Measurements from ENCODE around the gene BFSP2. TPM values are rescaled to one million over a fixed set of nuclear protein-coding genes. Genes with fewer than 3 reads are reported as not detected.
A peak's percentile ranks its signal among the peaks of the same experiment; 100 is the strongest.

Gene BFSP2
- total RNA-seq, 4 donors from 2014 or later, result not detected

DNA sequence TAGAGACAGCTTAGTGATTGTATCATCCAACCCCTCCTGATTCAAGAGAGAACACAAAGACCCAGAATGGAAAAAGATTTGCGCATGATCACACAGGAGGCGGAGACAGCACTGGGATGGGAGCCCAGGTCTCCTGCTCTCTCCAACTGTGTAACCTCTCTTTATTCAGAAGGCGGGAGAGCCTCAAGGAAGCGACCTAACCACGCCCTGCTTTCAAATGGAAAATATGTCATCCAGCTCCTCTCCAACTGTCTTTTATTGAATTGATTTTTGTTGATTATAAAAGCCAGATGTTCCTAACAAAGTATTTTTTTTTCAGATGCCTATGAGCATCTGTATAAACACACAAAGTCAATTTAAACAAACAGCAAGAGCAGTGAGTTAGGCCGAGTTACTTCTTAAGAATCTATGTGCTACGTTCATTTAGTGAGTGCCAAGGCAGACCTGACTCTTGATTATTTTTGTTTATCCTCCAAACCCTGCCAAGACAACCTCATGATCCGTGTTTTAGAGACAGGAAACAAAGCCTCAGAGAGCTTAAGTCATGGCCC is 74.5 kb downstream of the BFSP2 start:
- H3K4me1 ChIP-seq, result peaks cover 32 to 45% of the 10 kb centered on the region in 2 donors
- no peak overlapping the region for H3K4me3 ChIP-seq (replicated peaks in 1 of 3)
- no peaks in the 10 kb centered on the region for H3K9me3 ChIP-seq
- intact Hi-C loops (cut with DNase I), result no loop called here
- H3K27ac ChIP-seq, result peak overlapping the region; percentile 92 to 99 (median 99)
- TF ChIP-seq POLR2A (IDR thresholded peaks at IDR 0.05), result peak in 1 of 2 donors; percentile 87
- TF ChIP-seq, protein P1, sequence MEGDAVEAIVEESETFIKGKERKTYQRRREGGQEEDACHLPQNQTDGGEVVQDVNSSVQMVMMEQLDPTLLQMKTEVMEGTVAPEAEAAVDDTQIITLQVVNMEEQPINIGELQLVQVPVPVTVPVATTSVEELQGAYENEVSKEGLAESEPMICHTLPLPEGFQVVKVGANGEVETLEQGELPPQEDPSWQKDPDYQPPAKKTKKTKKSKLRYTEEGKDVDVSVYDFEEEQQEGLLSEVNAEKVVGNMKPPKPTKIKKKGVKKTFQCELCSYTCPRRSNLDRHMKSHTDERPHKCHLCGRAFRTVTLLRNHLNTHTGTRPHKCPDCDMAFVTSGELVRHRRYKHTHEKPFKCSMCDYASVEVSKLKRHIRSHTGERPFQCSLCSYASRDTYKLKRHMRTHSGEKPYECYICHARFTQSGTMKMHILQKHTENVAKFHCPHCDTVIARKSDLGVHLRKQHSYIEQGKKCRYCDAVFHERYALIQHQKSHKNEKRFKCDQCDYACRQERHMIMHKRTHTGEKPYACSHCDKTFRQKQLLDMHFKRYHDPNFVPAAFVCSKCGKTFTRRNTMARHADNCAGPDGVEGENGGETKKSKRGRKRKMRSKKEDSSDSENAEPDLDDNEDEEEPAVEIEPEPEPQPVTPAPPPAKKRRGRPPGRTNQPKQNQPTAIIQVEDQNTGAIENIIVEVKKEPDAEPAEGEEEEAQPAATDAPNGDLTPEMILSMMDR (IDR thresholded peaks at IDR 0.05), result no peak
- DNase-seq, result peak; percentile 87 to 89
- H3K27me3 ChIP-seq, result no peaks in the 10 kb centered on the region
- H3K36me3 ChIP-seq, result no peaks in the 10 kb centered on the region
- 4 to 5% methylated on average over 8 of the region's 8 CpGs for WGBS, 2 donors

DNA sequence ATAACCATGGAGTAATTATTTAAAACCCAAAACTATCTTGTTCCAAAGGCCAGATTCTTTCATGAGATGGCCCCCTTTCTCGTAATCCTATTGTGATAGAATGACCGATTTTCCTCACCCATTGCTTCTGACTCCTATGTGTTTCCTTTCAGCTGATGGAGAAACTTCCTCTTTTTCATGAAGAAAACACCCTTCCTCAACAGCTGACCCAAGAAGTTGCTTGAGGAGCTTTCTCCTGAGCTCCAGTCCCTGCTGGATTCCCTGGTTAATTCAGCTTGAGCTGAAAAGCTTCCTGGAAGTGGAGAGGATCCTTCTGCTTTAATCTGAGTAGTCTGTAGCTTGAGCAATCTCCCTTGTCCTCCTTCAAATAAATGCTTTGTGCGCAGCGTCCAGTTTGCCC is 75.0 kb downstream of the BFSP2 start:
- WGBS, 2 donors, result 71 to 76% methylated on average over 4 of the region's 4 CpGs
- DNase-seq, result no peak
- Histone ChIP-seq H3K27me3 (no peaks in the 10 kb centered on the region), H3K4me1 (peaks cover 27 to 41% of the 10 kb centered on the region in 2 donors), H3K4me3 (replicated peaks in 1 of 3) (no peak overlapping the region), H3K27ac (peak overlapping the region; percentile 92 to 99 (median 99)), H3K36me3 (no peaks in the 10 kb centered on the region), H3K9me3 (no peaks in the 10 kb centered on the region)
- intact Hi-C loops (cut with DNase I), result no loop called here
- no peak for TF ChIP-seq POLR2A (IDR thresholded peaks at IDR 0.05)
- TF ChIP-seq, protein P1 (IDR thresholded peaks at IDR 0.05), result no peak

DNA sequence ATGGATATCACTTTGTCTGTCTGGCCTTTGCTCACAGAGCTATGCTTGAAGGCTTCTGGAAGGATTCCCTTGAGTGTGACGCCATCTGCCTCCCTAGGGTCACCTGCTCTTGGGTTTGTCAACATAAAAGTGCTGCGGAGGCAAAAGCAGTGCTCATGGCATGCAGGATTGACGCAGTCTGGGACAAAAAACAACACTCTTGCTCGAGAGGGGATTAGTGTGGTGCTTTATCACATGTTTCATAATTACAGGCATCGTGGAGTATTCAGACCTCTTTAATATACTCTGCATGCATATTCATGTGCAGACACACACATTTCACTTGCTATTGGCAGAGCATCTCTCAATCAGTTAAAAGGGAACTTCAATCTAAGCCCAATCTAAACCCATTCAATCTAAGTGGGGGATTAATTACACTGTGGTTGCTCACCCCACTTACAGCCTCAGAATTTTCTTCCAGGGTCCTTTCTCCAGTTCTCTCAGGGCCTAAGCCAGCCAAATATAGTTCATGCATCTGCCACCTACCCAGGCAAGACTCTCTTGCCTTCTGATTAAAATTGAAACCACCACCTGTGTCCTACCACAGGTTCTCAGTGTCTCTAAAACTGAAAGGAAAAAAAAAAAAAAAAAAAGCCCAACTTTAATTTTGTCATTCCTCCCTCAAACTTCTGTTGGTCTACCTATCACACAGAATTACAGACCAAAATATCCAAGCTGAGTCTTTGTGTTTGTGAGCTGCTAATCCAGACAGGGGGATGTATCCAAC is 75.6 kb downstream of the BFSP2 start:
- no peak overlapping the region for H3K4me3 ChIP-seq (replicated peaks in 1 of 3)
- no peaks in the 10 kb centered on the region for H3K27me3 ChIP-seq
- TF ChIP-seq, protein P1 (IDR thresholded peaks at IDR 0.05), result no peak
- peak in 1 of 2 donors; percentile 66 for TF ChIP-seq POLR2A (IDR thresholded peaks at IDR 0.05)
- WGBS, 2 donors, result 38% methylated on average over 5 of the region's 5 CpGs
- H3K9me3 ChIP-seq, result no peaks in the 10 kb centered on the region
- H3K27ac ChIP-seq, result peak overlapping the region; percentile 92 to 99 (median 99)
- H3K36me3 ChIP-seq, result no peaks in the 10 kb centered on the region
- peak; percentile 71 to 74 for DNase-seq
- intact Hi-C loops (cut with DNase I), result no loop called here
- H3K4me1 ChIP-seq, result peaks cover 24 to 43% of the 10 kb centered on the region in 2 donors

DNA sequence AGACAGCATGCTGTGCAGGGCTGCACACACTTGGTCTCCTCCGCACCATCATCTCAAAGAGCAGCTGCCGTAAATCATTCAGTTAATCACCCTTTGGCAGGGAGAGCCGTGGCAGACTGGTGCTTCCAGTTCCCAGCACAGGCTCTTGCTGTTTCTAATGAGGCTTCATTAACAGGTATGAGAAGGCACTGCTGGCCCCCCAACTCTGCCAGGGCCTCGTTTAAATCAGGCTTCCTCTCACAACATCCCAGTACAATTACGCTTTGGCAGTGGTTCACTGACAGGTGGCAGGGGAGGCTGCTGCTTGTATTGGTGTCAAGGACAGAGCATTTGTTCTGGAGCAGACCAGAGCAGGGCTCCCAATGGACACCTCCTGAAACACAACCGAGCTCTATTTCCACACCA is 77.1 kb downstream of the BFSP2 start:
- Histone ChIP-seq H3K36me3 (no peaks in the 10 kb centered on the region), H3K4me1 (peaks cover 24 to 44% of the 10 kb centered on the region in 2 donors), H3K4me3 (replicated peaks in 1 of 3) (no peak overlapping the region), H3K27ac (peak overlapping the region in 2 of 3 donors; percentile 92 to 99), H3K27me3 (no peaks in the 10 kb centered on the region), H3K9me3 (no peaks in the 10 kb centered on the region)
- WGBS, 2 donors, result 81 to 83% methylated on average over 6 of the region's 6 CpGs
- no peak for DNase-seq
- TF ChIP-seq POLR2A (IDR thresholded peaks at IDR 0.05), result no peak
- intact Hi-C loops (cut with DNase I), result no loop called here

DNA sequence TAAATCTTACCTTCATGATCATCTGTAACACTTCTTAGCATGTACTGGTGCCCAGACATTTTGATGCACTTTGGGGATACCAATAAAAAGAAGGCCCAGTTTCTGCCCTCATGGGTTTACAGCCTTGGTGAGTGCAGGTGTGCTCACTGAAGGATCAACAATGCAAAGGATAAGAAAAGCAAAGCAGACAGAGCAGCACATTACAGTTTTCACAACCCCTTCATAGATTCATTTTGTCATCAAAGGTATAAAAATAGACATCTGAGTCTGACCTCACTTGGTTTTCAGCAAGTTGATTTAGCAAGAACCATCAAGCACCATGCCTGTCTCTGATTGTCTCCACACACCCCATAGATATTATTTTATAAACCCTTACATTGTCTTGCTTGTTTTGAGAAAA is 77.6 kb downstream of the BFSP2 start:
- Histone ChIP-seq H3K36me3 (no peaks in the 10 kb centered on the region), H3K9me3 (no peaks in the 10 kb centered on the region), H3K4me1 (peaks cover 24 to 40% of the 10 kb centered on the region in 2 donors), H3K27me3 (no peaks in the 10 kb centered on the region), H3K27ac (peak overlapping the region in 2 of 3 donors; percentile 50 to 92), H3K4me3 (replicated peaks in 1 of 3) (no peak overlapping the region)
- no peak for DNase-seq
- intact Hi-C loops (cut with DNase I), result no loop called here
- TF ChIP-seq, protein P1 (IDR thresholded peaks at IDR 0.05), result no peak
- TF ChIP-seq POLR2A (IDR thresholded peaks at IDR 0.05), result no peak
